Motor neuron (in vitro differentiated cells): Measurements from ENCODE around the gene MRGPRG. TPM values are rescaled to one million over a fixed set of nuclear protein-coding genes. Genes with fewer than 3 reads are reported as not detected.
"Not testable (repeated sequence)": the region's sequence is repeated elsewhere in the genome, so short reads cannot be mapped to it uniquely, and the experiment has no call there.

Experiments used
- ATAC-seq, 8 experiments: fragments of 200-7000 bp; cut with Tn5 transposase; replicated peaks in 6 of 8; 2 replicates each; pipeline ENCODE4 v1.8.0; 2021; ENCODE audit warnings: mild to moderate bottlenecking in 8 of 8, moderate library complexity in 8 of 8
- H3K27ac ChIP-seq, 2 donors: fragments of 250-450 bp; sonication (Bioruptor Pico); 2 replicates each; pipeline ENCODE4 v1.9.0; 2021; ENCODE audit warnings: antibody characterized with exemption in 2 of 2, mild to moderate bottlenecking in 2 of 2, moderate library complexity in 1 of 2
- H3K4me1 ChIP-seq, 2 donors: fragments of 250-450 bp; sonication (Bioruptor Pico); replicated peaks in 1 of 2; 2 replicates each; pipeline ENCODE4 v1.6.1; 2021; ENCODE audit warnings: antibody characterized with exemption in 2 of 2, mild to moderate bottlenecking in 2 of 2, moderate library complexity in 1 of 2
- H3K4me3 ChIP-seq, 5 donors: fragments of 250-450 bp; sonication (Bioruptor Pico); 2 replicates each; pipeline ENCODE4 v1.9.0; 2021; ENCODE audit warnings: antibody characterized with exemption in 5 of 5, mild to moderate bottlenecking in 5 of 5, moderate library complexity in 4 of 5
- WGBS, 10 experiments: fragments of 450-650 bp; shearing (Covaris generic); methylation state at CpG; one replicate each; pipeline ENCODE4 v1.0.0; 2022; 5-methylcytosine and 5-hydroxymethylcytosine counted together
- in situ Hi-C, 9 experiments: fragments of 400-800 bp; cut with MboI; loops; one replicate each; pipeline ENCODE4 v1.15.0; 2021; ENCODE audit warnings: low sequenced_read_pairs in 9 of 9, low pct_unique_long_range_greater_than_20kb in 2 of 9; ENCODE audit not compliant: unreplicated experiment in 9 of 9
- total RNA-seq, 8 experiments: library from RNA; unstranded; fragments of 300-600 nt; gene quantifications; 2 replicates each; pipeline versions ENCODE4 v1.2.3 to v1.2.4, GENCODE V29; 2022

The MRGPRG gene, protein sequence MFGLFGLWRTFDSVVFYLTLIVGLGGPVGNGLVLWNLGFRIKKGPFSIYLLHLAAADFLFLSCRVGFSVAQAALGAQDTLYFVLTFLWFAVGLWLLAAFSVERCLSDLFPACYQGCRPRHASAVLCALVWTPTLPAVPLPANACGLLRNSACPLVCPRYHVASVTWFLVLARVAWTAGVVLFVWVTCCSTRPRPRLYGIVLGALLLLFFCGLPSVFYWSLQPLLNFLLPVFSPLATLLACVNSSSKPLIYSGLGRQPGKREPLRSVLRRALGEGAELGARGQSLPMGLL
- total RNA-seq: 1 to 10 TPM in 1 of 8 experiments, under 1 TPM in 2, not detected in 5; 0.41 to 1.4 (median 0.73) TPM

DNA sequence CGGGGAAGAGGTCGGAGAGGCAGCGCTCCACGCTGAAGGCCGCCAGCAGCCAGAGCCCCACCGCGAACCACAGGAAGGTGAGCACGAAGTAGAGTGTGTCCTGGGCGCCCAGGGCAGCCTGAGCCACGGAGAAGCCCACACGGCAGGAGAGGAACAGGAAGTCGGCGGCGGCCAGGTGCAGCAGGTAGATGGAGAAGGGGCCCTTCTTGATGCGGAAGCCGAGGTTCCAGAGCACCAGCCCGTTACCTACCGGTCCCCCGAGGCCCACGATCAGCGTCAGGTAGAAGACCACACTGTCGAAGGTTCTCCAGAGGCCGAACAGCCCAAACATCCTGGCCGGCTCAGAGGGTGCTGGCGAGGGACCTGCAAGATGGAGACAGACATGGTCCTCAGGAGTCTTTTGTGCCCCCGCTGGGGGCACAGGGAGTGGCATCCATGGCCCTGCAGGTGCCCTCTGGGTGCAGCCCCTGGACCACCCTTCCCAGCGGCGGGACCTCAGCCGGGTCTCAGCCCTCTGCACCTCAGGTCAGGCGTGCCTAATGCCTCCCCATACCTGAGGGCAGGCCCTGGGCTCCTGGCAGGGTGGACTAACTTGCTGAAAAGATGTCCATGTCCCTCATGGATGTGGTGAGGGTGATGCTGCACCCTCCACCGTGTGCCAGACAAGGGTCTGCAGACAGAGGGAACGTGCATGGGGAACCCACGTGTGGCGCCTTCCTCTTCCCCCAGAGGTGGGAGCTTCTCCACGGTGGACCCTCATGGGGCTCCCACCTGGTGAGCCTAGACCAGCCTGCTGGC lies at the start of gene MRGPRG:
MRGPRG (minus strand) TSS at position 331 of the 798 bp plus-strand sequence; CDS start at position 331, 0 bp downstream.
- in situ Hi-C loops: loop anchor here in 1 of 9 experiments (25.0 kb wide), 1 partner anchor 194 kb away; no protein-coding TSS in a partner anchor
- Histone ChIP-seq H3K4me3 (no peak within 1 kb of the TSS), H3K4me1 (peaks cover 5 to 15% of the 10 kb centered on the region in 2 donors), H3K27ac (no peak within 1 kb of the TSS)
- 78 to 100% (median 96%) methylated on average over 1 to 8 of the region's 35 CpGs; no CpG with 5 or more reads in 7 of the 10 experiments for WGBS, 10 experiments
- ATAC-seq: no peak

- H3K4me3 ChIP-seq, ATAC-seq, in situ Hi-C loops, H3K27ac ChIP-seq, H3K4me1 ChIP-seq: not testable (repeated sequence)
- WGBS, 10 experiments: no CpG with 5 or more reads among the region's 7 CpGs
Measured at GRCh38 chr11:3262548-3262947, 43.9 kb upstream of the MRGPRG start.

DNA sequence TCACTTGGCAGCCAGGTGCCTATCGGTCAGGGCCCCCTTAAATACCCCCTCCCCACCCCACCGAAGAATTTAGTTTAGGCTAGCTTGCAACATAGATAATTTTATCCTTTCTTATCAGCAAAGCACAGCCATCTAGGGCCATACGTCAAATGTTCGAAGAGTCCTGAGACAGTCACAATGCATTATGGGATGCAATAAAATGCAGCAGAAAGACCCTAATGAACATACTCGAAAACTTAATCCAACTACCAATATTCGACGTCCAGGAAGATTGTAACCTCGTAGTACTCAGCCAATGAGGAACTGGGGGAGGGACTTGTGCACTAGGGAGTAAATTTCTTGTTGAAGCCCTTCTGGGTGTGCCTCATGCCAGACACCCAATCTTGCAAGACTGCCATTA lies 43.2 kb upstream of the MRGPRG start:
- H3K4me3 ChIP-seq, H3K27ac ChIP-seq, H3K4me1 ChIP-seq, in situ Hi-C loops, ATAC-seq: not testable (repeated sequence)
- no CpG with 5 or more reads among the region's 8 CpGs for WGBS, 10 experiments

GRCh38 chr11:3257509-3257908 lies 38.9 kb upstream of the MRGPRG start:
- H3K27ac ChIP-seq, H3K4me1 ChIP-seq, ATAC-seq, in situ Hi-C loops, H3K4me3 ChIP-seq: not testable (repeated sequence)
- WGBS, 10 experiments: 67% methylated on average over 1 of the region's 1 CpG; no CpG with 5 or more reads in 9 of the 10 experiments

GRCh38 chr11:3255241-3255640 lies 36.6 kb upstream of the MRGPRG start:
- WGBS, 10 experiments: no CpG with 5 or more reads among the region's 12 CpGs
- H3K4me1 ChIP-seq, H3K4me3 ChIP-seq, in situ Hi-C loops: not testable (repeated sequence)
- H3K27ac ChIP-seq: peak overlapping the region; percentile 78 to 88
- ATAC-seq: peak in 5 of 8 experiments; percentile 44 to 76 (median 49)

DNA sequence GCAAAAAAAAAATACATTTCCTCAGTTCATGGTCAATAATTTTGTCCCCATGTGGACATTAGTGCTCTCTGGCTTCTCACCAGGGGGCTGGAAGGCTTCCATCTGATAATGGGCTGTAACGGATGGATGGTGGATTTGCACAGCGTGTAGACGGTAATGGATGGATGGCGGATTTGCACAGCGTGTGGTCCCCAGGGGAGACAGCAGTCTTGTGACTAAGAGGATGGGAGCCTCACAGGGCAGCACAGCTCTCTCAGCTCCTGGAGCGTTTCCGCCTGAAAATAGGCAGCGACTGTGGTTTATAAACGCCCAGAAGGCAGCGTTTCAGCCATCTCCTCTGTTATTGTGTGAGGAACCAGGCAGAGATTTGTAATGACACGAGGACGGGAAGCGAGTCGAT lies 36.2 kb upstream of the MRGPRG start:
- H3K4me3 ChIP-seq, H3K27ac ChIP-seq, H3K4me1 ChIP-seq, in situ Hi-C loops: not testable (repeated sequence)
- peak in 6 of 8 experiments; percentile 16 to 96 (median 92) for ATAC-seq
- WGBS, 10 experiments: no CpG with 5 or more reads among the region's 14 CpGs

- no peaks in the 10 kb centered on the region for H3K4me1 ChIP-seq
- no peak overlapping the region for H3K27ac ChIP-seq
- ATAC-seq: no peak
- in situ Hi-C loops: loop anchor here in 1 of 9 experiments (25.0 kb wide), 1 partner anchor 117 kb away; no protein-coding TSS in a partner anchor
- no peak overlapping the region for H3K4me3 ChIP-seq
Measured at GRCh38 chr11:3245071-3245470, 26.5 kb upstream of the MRGPRG start.

GRCh38 chr11:3243880-3244279 lies 25.3 kb upstream of the MRGPRG start:
- WGBS, 10 experiments: 8 to 89% (median 67%) methylated on average over 1 of the region's 1 CpG; no CpG with 5 or more reads in 1 of the 10 experiments
- in situ Hi-C loops: loop anchor here in 1 of 9 experiments (25.0 kb wide), 1 partner anchor 118 kb away; no protein-coding TSS in a partner anchor
- no peak for ATAC-seq
- H3K27ac ChIP-seq: no peak overlapping the region
- no peak overlapping the region for H3K4me3 ChIP-seq
- H3K4me1 ChIP-seq: no peaks in the 10 kb centered on the region

DNA sequence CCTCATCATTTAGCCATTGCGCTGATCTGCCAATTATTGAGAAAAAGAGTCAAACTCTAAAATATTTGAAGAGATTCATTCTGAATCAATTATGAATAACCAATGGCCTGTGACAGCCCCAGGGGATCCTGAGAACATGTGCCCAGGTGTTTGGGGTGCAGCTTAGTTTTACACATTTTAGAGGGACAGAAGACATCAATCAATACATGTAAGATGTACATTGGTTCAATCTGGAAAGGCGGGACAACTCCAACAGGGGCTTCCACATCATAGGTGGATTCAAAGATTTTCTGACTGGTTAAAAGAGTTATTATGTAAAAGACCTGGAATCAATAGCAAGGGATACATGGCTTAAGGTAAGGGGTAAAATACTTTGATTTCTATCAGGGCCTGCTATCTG lies 18.5 kb upstream of the MRGPRG start:
- in situ Hi-C loops: loop anchor here in 1 of 9 experiments (25.0 kb wide), 1 partner anchor 125 kb away; no protein-coding TSS in a partner anchor
- 50 to 100% (median 91%) methylated on average over 1 to 2 of the region's 2 CpGs; no CpG with 5 or more reads in 2 of the 10 experiments for WGBS, 10 experiments
- Histone ChIP-seq H3K27ac (no peak overlapping the region), H3K4me1 (no peaks in the 10 kb centered on the region), H3K4me3 (no peak overlapping the region)
- no peak for ATAC-seq

DNA sequence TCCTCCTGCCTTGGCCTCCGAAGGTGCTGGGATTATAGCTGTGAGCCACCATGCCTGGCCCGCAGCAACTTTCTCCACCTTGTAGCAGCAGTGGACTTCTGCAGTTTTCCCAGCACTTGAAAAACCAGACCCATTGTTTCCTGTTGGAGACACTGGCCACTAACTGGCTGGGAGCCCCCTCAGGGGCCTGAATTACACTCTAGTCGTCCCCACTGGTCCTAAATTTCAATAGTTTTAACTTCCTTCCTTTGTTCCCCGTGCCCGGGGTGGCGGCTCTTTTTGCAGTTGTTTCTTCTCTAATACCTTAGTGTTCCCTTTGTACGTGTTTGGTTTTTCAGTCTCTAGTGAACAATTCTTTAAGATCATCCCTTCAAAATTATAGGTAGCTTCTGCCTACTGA lies 16.2 kb upstream of the MRGPRG start:
- in situ Hi-C loops: loop anchor here in 1 of 9 experiments (25.0 kb wide), 1 partner anchor 127 kb away; no protein-coding TSS in a partner anchor
- 53 to 100% (median 68%) methylated on average over 1 to 6 of the region's 7 CpGs; no CpG with 5 or more reads in 2 of the 10 experiments for WGBS, 10 experiments
- Histone ChIP-seq H3K4me3 (no peak overlapping the region), H3K4me1 (no peaks in the 10 kb centered on the region), H3K27ac (no peak overlapping the region)
- ATAC-seq: no peak

DNA sequence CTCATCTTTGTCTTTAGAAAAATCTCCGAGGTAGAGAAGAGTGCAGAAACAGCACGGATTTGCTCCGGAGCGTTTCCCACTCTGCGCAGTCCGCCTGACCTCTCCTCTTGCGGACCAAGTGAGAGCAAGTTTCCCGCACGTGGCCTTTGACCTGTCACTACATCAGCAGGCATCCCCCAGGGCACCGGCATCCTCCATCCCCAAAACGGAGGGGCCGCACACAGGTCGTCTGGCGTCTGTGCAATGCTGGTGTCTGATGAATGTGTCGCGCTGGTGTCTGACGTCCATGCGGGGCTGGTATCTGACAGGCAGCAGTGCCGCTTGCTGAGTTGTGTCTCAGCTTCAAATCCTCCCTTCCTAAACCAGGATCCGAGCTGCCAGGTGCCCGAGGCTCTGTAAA lies 14.3 kb upstream of the MRGPRG start:
- in situ Hi-C loops: loop anchor here in 1 of 9 experiments (25.0 kb wide), 1 partner anchor 129 kb away; no protein-coding TSS in a partner anchor
- Histone ChIP-seq H3K4me3 (no peak overlapping the region), H3K4me1 (no peaks in the 10 kb centered on the region), H3K27ac (no peak overlapping the region)
- WGBS, 10 experiments: 80 to 100% (median 92%) methylated on average over 2 to 19 of the region's 21 CpGs; no CpG with 5 or more reads in 3 of the 10 experiments
- ATAC-seq: no peak

- H3K4me3 ChIP-seq: no peak within 1 kb of the TSS
- no peak within 1 kb of the TSS for H3K27ac ChIP-seq
- no peaks in the 10 kb centered on the region for H3K4me1 ChIP-seq
- in situ Hi-C loops: loop anchor here in 1 of 9 experiments (25.0 kb wide), 1 partner anchor 130 kb away; no protein-coding TSS in a partner anchor
- ATAC-seq: peak in 7 of 8 experiments; percentile 3 to 94 (median 58)
- WGBS, 10 experiments: 7 to 100% (median 82%) methylated on average over 2 to 18 of the region's 39 CpGs; no CpG with 5 or more reads in 4 of the 10 experiments
Measured at GRCh38 chr11:3231851-3232744, 13.5 kb upstream of the MRGPRG start, which contains the start of gene MRGPRE. TSS of gene MRGPRE (minus strand) at chr11:3232417. CDS start at chr11:3228799, 3,618 bp downstream.
